GM21423 (cell line): ENCODE measurements around the gene DISP1.

Experiments used
- ATAC-seq: cut with Tn5 transposase; IDR thresholded peaks from one replicate; pipeline ENCODE4 v1.9.1; 2021; ENCODE audit warnings: mild to moderate bottlenecking, moderate library complexity; ENCODE audit not compliant: unreplicated experiment

DISP1 gene

DNA sequence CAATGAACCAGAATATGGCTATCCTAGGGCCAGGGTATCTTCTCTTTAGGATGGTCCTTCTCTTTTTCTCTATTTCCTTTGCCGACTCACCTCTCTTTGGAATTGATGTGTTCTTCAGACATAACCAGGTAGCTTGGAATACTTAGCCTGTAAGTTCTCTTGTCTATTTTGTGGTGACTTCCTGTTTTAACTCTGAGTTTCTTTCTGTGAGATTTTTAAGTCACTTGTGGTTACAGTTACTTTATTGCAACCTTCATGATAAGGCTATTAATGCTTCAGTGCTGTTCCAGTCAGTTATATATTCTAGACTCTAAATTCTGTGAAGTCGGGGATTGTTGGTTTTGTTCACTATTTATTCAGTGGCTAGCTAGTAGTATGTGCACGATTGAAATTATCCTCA is 46.2 kb downstream of the DISP1 start:
- no peak for ATAC-seq
